Dendritic cell treated with granulocyte-macrophage colony-stimulating factor and Interleukin-4, amounts not matched to agents 40 ng/mL and 50 ng/mL, for 4 days (primary cell): ENCODE measurements around the gene CER1.

Experiments
- H3K27ac Mint-ChIP-seq: one replicate; pipeline ENCODE4 v1.8.0; 2022; ENCODE audit warnings: mild to moderate bottlenecking, mixed read lengths
- H3K27me3 Mint-ChIP-seq: one replicate; pipeline ENCODE4 v1.8.0; 2022; ENCODE audit warnings: mild to moderate bottlenecking, mixed read lengths
- H3K36me3 Mint-ChIP-seq: one replicate; pipeline ENCODE4 v1.8.0; 2022; ENCODE audit warnings: low read depth, mixed read lengths
- H3K4me1 Mint-ChIP-seq: one replicate; pipeline ENCODE4 v1.8.0; 2022; ENCODE audit warnings: low read depth, mixed read lengths
- H3K4me3 Mint-ChIP-seq: one replicate; pipeline ENCODE4 v1.8.0; 2022; ENCODE audit warnings: mild to moderate bottlenecking, moderate library complexity, mixed read lengths
- H3K9me3 Mint-ChIP-seq: one replicate; pipeline ENCODE4 v1.8.0; 2022; ENCODE audit warnings: mixed read lengths
- intact Hi-C: fragments of 100-400 bp; cut with micrococcal nuclease; formaldehyde crosslinking; loops from one replicate; pipeline ENCODE4 v1.15.0; 2022

The CER1 gene

DNA sequence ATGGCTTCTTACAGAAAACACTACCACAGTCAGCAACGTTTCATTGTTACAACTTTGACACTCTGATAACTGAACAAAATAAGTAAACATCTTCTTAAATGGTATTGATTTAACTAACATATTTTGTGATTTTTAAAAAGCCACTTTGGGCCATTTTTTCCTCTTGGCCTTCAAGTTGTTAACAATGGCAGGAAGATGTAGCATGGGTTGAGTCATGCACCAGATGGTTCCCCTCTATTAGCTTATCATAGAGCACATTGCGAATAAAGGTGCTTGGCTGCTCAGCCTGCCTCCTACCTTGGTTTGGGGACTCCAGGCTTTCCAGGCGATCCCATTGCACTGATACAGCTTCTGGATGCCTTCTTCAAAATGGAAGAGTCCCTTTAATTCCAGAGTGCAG lies 24.1 kb upstream of the CER1 start:
- H3K4me1 Mint-ChIP-seq, result no peaks in the 10 kb centered on the region
- no peaks in the 10 kb centered on the region for H3K9me3 Mint-ChIP-seq
- no peak overlapping the region for H3K4me3 Mint-ChIP-seq
- H3K36me3 Mint-ChIP-seq, result no peaks in the 10 kb centered on the region
- no peak overlapping the region for H3K27ac Mint-ChIP-seq
- intact Hi-C loops, result no loop called here
- no peaks in the 10 kb centered on the region for H3K27me3 Mint-ChIP-seq

DNA sequence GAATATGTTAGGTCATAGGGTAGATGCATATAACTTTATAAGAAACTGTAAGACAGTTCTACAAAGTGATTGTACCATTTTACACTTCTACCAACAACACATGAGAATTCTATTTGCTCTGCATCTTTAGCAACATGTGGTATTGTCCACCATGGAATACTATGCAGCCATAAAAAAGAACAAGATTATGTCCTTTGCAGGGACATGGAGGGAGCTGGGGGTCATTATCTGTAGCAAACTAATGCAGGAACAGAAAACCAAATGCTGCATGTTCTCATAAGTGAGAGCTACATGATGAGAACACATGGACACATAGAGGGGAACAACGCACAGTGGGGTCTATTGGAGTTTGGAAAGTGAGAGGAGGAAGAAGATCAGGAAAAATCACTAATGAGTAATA lies 22.2 kb upstream of the CER1 start:
- no peaks in the 10 kb centered on the region for H3K36me3 Mint-ChIP-seq
- intact Hi-C loops, result no loop called here
- H3K27me3 Mint-ChIP-seq, result peaks cover 2% of the 10 kb centered on the region
- no peak overlapping the region for H3K4me3 Mint-ChIP-seq
- no peak overlapping the region for H3K27ac Mint-ChIP-seq
- no peaks in the 10 kb centered on the region for H3K4me1 Mint-ChIP-seq
- H3K9me3 Mint-ChIP-seq, result no peaks in the 10 kb centered on the region

DNA sequence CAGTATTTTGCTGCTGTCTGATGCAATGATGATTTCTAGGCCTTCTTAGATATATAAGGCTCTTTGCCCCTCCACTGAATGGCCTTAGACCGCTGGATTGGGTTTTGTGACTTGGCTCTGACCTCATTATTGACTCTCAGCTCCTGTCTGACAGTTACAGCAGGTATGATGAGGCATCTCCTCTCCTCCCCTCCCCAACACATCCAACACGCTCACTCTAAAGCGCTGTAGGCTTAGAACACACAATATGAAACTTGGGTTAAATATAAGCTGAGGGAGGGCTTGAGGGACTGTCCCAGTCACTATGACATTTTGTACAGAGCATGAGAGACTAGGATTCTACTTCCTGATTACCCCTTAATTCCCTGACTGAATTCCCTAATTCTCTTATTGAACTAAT lies 18.8 kb upstream of the CER1 start:
- Mint-ChIP-seq H3K27ac (no peak overlapping the region), H3K4me1 (no peaks in the 10 kb centered on the region), H3K36me3 (no peaks in the 10 kb centered on the region), H3K9me3 (no peaks in the 10 kb centered on the region), H3K4me3 (no peak overlapping the region), H3K27me3 (peaks cover 2% of the 10 kb centered on the region)
- intact Hi-C loops, result no loop called here

DNA sequence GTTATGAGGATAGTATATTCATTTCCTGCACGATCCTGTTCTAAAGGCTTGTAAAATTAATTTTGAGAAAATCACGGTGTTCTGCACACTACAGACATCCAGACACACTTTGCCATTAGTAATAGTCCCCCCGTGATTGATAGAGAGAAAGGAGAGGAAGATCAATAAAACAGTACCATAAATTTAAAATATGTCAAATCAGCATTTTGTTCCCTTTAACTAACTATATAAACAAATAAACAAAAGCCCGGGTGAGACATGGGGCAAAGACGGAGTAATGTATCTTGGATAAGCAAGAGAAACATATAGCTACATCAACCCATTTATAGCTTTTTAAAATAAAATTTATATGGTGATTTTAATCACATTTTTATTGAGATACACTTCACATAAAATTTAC lies 10.6 kb upstream of the CER1 start:
- Mint-ChIP-seq H3K27ac (no peak overlapping the region), H3K27me3 (peaks cover 3% of the 10 kb centered on the region), H3K9me3 (no peaks in the 10 kb centered on the region), H3K4me3 (no peak overlapping the region), H3K36me3 (no peaks in the 10 kb centered on the region), H3K4me1 (no peaks in the 10 kb centered on the region)
- intact Hi-C loops, result no loop called here

DNA sequence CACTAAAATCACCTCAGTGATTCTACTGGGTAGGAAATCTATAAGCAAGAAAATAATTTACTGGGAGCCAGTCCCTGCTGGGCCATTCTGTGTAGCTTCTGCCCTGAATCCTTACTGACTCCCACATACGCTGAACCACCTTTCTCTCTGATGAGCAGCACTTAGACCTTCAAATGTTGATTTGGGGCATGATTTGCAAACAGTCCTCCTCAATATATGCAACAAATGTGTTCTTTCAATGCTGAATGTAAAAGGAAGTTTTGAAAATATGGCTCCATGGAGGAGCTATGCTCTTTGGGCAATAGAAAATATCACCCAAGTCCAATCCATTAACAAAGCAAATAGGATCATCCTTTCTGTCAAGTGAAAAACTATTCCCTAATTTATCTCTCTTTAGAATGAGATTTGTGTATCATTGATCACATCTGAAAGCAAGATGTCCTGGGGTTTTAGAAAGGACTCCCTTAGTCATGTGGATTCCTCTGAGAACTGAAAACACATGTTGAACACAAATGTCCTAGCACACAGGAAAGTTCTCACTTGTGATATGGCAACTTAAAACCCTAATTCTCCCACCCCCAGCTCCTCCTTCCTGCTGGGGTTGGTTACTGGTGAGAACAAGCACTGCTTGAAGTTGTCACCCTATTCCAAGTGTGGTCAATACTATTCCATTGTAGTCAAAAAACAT lies 8.9 kb upstream of the CER1 start:
- H3K9me3 Mint-ChIP-seq, result no peaks in the 10 kb centered on the region
- H3K4me3 Mint-ChIP-seq, result no peak overlapping the region
- intact Hi-C loops, result no loop called here
- no peaks in the 10 kb centered on the region for H3K4me1 Mint-ChIP-seq
- peaks cover 6% of the 10 kb centered on the region for H3K27me3 Mint-ChIP-seq
- no peak overlapping the region for H3K27ac Mint-ChIP-seq
- H3K36me3 Mint-ChIP-seq, result no peaks in the 10 kb centered on the region

DNA sequence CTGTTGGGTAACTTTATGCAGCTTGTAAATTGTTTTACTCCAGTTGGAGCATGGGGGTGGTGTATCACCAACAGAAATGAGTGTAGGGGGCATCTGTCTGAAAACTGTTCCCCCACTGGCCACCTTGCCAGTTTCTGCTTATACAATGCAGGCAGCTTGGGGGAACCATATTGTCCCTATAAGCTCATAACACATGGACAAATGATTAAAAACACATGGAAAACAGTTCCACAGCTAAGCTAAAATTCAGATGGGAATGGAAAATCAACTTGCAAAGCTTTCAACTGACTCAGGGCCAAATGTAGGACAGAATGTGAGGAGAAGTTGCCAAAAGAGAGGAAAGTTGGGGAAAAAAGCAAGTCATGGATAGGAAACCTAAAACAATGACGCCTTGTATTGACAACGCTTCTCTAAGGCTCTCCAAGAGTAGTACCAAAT lies 7.9 kb upstream of the CER1 start:
- Mint-ChIP-seq H3K36me3 (no peaks in the 10 kb centered on the region), H3K9me3 (no peaks in the 10 kb centered on the region), H3K27me3 (peaks cover 9% of the 10 kb centered on the region), H3K4me3 (no peak overlapping the region), H3K4me1 (no peaks in the 10 kb centered on the region), H3K27ac (no peak overlapping the region)
- intact Hi-C loops, result no loop called here

DNA sequence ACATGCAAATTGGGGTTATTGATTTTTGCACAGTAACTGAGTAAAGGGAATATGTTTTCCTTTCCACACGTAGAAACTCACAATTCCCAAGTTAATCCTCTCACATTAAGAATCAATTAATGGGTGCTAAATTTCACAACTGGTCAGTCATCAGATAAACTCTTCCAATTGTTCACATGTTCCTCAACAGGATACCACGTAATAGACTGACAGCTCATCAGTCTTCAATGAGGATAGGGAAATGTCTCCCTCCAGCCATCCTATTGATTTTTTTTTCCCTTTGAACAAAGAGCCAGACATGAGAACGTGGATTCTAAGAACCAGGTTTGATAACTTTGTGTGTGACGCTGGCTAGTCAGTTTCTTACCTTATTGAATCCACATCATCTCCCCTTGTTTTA lies 768 bp upstream of the CER1 start:
- no peaks in the 10 kb centered on the region for H3K4me1 Mint-ChIP-seq
- H3K9me3 Mint-ChIP-seq, result no peaks in the 10 kb centered on the region
- intact Hi-C loops, result no loop called here
- no peak overlapping the region for H3K27ac Mint-ChIP-seq
- H3K36me3 Mint-ChIP-seq, result no peaks in the 10 kb centered on the region
- no peak overlapping the region for H3K4me3 Mint-ChIP-seq
- H3K27me3 Mint-ChIP-seq, result peaks cover 35% of the 10 kb centered on the region

DNA sequence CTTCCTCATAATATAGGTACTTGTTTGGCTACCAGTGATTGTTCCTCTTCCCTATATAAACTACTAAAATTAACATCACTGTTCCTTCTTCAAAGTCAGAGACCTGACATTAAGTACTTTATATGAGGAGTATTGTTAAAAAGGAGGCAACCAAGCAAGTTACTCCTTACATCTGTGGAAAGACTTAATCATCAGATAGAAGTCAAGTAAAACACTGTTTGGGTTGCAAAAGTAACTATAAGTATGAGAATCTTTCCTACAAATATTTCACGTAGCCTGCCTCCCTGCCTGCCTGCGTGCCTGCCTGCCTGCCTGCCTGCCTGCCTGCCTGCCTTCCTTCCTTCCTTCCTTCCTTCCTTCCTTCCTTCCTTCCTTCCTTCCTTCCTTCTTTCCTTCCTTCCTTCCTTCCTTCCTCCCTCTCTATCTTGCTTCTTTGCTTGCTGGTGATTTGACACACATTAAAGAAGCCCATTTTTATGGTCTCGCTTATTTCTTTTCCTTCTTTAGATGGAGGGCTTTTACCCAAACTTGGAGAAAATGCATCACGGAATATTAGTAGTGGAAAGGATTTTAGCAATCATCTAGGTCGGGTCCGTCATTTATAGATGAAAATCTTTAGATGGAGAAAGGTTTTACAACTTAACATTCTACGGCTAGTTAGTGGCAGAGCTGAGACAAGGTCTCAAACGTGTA lies 3.2 kb downstream of the CER1 start:
- H3K27ac Mint-ChIP-seq, result no peak overlapping the region
- no peaks in the 10 kb centered on the region for H3K36me3 Mint-ChIP-seq
- no peaks in the 10 kb centered on the region for H3K4me1 Mint-ChIP-seq
- no peaks in the 10 kb centered on the region for H3K9me3 Mint-ChIP-seq
- no peak overlapping the region for H3K4me3 Mint-ChIP-seq
- H3K27me3 Mint-ChIP-seq, result peaks cover 37% of the 10 kb centered on the region
- intact Hi-C loops, result no loop called here

DNA sequence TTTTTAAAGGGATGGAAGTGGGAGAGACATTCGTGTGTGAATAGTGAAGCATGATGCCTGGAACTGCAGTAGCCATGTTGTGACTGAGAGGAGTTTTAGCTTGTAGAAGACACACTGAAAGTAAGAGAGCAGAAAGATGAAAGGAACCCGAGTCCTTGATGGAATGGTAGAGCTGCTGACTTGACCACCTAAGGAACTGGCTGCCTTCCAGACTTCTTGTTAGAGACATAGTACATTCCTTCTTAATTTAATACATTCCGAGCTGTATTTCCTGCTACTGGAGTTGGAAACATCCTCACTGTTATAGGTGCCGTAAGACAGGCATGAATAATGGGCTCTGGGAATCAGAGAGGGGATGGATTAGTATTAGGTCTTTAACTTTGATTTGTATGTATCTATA lies 7.4 kb downstream of the CER1 start:
- intact Hi-C loops, result no loop called here
- Mint-ChIP-seq H3K36me3 (no peaks in the 10 kb centered on the region), H3K9me3 (peaks cover 4% of the 10 kb centered on the region), H3K27ac (no peak overlapping the region), H3K4me3 (no peak overlapping the region), H3K27me3 (peaks cover 56% of the 10 kb centered on the region), H3K4me1 (peaks cover 8% of the 10 kb centered on the region)

DNA sequence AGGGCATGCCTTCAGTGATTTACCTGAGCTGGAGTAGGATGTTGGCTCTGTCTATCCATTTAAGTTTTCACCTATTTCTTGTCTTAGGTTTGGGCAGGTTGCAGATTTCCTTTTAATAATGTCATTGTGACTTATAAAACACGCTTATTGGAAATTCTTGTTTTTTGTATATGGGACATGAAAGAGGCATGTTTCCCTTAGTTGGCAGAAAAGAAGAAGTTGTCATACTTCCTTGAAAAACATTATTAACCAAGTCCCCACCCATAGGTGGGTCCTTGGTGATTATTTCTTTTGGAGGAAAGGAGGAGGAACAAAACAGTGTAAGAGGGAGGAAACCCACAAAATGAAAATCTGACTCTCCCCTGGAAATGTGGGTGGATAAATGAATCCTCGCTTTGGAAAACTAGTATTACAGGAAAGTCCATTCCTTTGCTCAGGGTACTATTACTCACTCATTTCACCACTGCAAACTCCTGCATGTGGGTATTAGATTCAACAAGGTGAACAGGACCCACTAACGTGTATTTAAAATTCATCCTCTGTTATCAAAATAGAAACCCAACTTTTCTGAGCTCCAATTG lies 9.3 kb downstream of the CER1 start:
- no peak overlapping the region for H3K4me3 Mint-ChIP-seq
- no peaks in the 10 kb centered on the region for H3K36me3 Mint-ChIP-seq
- H3K27me3 Mint-ChIP-seq, result peaks cover 66% of the 10 kb centered on the region
- H3K9me3 Mint-ChIP-seq, result peaks cover 14% of the 10 kb centered on the region
- H3K27ac Mint-ChIP-seq, result no peak overlapping the region
- intact Hi-C loops, result no loop called here
- peaks cover 8% of the 10 kb centered on the region for H3K4me1 Mint-ChIP-seq

DNA sequence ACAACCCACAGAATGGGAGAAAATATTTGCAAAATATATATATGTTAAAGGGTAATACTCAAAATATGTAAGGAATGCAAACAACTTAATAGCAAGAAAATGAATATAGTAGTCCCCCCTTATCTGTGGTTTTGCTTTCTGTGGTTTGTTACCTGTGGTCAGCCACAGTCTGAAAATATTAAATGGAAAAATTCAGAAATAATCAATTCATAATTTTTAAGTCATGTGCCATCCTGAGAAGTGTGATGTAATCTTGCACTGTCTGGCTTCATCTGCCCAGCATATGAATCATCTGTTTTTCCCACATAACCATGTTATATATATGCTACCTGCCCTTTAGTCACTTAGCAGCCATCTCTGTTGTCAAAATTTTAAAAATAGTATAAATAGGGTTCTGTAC lies 11.7 kb downstream of the CER1 start:
- Mint-ChIP-seq H3K9me3 (peaks cover 31% of the 10 kb centered on the region), H3K36me3 (no peaks in the 10 kb centered on the region), H3K4me3 (no peak overlapping the region), H3K27me3 (peaks cover 73% of the 10 kb centered on the region), H3K27ac (no peak overlapping the region), H3K4me1 (peaks cover 15% of the 10 kb centered on the region)
- intact Hi-C loops, result no loop called here

DNA sequence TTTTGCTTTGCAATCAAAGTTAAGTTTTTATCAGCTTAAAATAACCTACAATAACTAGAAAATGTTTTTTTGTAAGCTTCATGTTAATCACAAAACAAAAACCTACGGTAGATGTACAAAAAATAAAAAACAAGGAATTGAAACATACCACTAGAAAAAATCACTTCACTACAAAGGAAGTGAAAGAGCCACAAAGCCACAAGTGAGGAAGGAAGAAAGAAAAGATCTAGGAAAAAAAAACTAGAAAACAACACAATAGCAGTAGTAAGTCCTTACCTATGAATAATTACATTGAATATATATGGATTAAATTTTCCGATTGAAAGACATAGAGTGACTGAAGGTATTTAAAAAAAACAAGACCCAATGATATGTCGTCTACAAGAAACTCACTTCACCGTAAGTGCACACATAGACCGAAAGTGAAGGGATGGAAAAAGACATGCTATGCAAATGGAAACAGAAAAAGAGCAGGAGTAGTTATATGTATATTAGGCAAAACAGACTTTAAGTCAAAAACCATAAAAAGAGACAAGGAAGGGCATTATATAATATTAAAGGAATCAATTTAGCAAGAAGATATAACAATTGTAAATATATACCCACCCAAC lies 15.9 kb downstream of the CER1 start:
- no peak overlapping the region for H3K27ac Mint-ChIP-seq
- no peak overlapping the region for H3K4me3 Mint-ChIP-seq
- peaks cover 54% of the 10 kb centered on the region for H3K9me3 Mint-ChIP-seq
- peaks cover 8% of the 10 kb centered on the region for H3K4me1 Mint-ChIP-seq
- peaks cover 7% of the 10 kb centered on the region for H3K36me3 Mint-ChIP-seq
- intact Hi-C loops, result no loop called here
- peaks cover 81% of the 10 kb centered on the region for H3K27me3 Mint-ChIP-seq

DNA sequence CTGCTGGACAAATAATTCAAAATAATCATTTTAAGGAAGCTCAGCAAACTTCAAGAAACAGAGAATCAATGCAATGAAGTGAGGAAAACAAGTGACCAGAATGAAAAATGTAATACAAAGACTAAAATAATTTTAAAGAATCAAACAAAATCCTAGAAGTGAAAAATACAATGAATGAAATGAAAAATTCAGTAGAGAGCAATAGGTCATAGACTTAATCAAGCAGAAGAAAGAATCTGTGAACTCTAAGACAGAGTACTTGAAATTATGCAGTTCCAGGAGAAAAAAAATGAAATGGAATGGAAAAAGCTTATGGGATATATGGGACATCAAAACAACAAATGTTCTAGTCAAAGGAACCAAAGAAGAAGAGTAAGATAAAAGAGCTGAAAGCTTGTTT lies 17.5 kb downstream of the CER1 start:
- no peak overlapping the region for H3K27ac Mint-ChIP-seq
- H3K9me3 Mint-ChIP-seq, result peaks cover 50% of the 10 kb centered on the region
- peaks cover 69% of the 10 kb centered on the region for H3K27me3 Mint-ChIP-seq
- intact Hi-C loops, result no loop called here
- H3K4me3 Mint-ChIP-seq, result no peak overlapping the region
- H3K4me1 Mint-ChIP-seq, result peaks cover 8% of the 10 kb centered on the region
- peaks cover 7% of the 10 kb centered on the region for H3K36me3 Mint-ChIP-seq

DNA sequence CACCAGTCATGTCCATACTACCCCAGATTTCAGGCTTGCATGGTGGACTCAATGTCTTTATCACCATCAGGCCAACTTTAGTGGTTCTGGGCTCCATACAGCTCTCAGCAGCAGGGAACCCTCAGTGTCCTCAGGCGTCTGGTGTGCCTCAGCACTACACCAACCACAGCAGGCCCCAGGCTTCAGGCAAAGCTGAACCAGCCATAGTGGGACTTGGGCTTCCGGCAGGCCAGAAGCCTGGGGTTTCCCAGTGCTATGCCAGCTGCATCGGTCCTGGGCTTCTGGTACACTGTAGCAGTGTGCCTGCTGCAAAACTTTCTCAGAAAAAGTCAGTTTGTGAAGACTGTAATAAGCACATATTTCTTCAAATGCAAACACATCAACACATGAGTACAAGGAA lies 18.3 kb downstream of the CER1 start:
- Mint-ChIP-seq H3K4me3 (no peak overlapping the region), H3K27ac (no peak overlapping the region), H3K36me3 (peaks cover 7% of the 10 kb centered on the region), H3K27me3 (peaks cover 62% of the 10 kb centered on the region), H3K4me1 (peaks cover 8% of the 10 kb centered on the region), H3K9me3 (peaks cover 46% of the 10 kb centered on the region)
- intact Hi-C loops, result no loop called here
